ENCODE data around the gene NBPF12. TPM values are rescaled to one million over a fixed set of nuclear protein-coding genes. Genes with fewer than 3 reads are reported as not detected.
"Not testable (repeated sequence)": the region's sequence is repeated elsewhere in the genome, so short reads cannot be mapped to it uniquely, and the experiment has no call there.

The NBPF12 gene
- total and polyA plus RNA-seq, 2 donors (not counting 1 experiment from before 2014, with no cell fraction given), result 19.4 to 43.6 TPM

DNA sequence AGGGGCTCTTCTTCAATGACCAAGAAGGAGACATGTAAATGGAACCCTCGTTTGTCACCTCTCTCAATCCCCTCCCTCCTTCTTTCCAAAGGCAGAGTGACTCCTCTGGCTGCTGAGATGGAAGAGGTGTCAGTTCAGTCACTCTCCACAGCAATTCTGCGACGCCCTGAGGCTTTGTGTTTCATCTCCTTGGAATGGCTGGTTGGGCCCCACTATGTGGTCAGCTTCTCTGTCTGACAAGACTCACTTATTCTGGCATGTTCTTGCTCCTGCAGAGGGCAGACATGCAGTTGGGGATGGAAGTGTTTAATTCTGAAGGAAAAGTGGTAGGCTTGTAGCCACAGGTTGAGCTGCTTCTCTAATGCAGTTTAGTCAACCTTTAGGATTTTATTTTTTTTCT is 25.1 kb upstream of the NBPF12 start:
- H3K79me2 ChIP-seq (ENCODE audit: control insufficient read depth, insufficient read depth, low read length); H3K27ac Mint-ChIP-seq; H3K4me1 ChIP-seq (ENCODE audit: control insufficient read depth in 2 of 2, insufficient read depth in 2 of 2, low read length in 2 of 2); H4K20me1 ChIP-seq (ENCODE audit: control insufficient read depth, insufficient read depth, low read length, poor library complexity, severe bottlenecking); H3K9me3 ChIP-seq (ENCODE audit: control extremely low read depth in 1 of 3, control insufficient read depth in 2 of 3, insufficient read depth in 1 of 3, low read length in 2 of 3); H3K4me1 Mint-ChIP-seq; POLR2A ChIA-PET; H3K27me3 ChIP-seq (replicated peaks in 1 of 4; ENCODE audit: control extremely low read depth in 1 of 4, control insufficient read depth in 3 of 4, insufficient read depth in 4 of 4, low read length in 3 of 4); H3K4me3 ChIP-seq (ENCODE audit: control extremely low read depth in 1 of 5, extremely low read depth in 1 of 5, insufficient read depth in 1 of 5, low read depth in 2 of 5, low read length in 4 of 5); H3K9me3 Mint-ChIP-seq (ENCODE audit: insufficient read depth); H3K9ac ChIP-seq (ENCODE audit: low read length); H2AFZ ChIP-seq (ENCODE audit: insufficient read depth, low read depth, low read length, poor library complexity, severe bottlenecking); H3K4me3 Mint-ChIP-seq; intact Hi-C loops (cut with micrococcal nuclease); CTCF ChIA-PET; H3K36me3 ChIP-seq (replicated peaks in 1 of 2; ENCODE audit: control extremely low read depth in 1 of 2, control insufficient read depth in 1 of 2, extremely low read depth in 1 of 2, insufficient read depth in 2 of 2, low read length in 1 of 2); H3K27ac ChIP-seq (ENCODE audit: low read length in 2 of 2); H3K4me2 ChIP-seq (replicated peaks; ENCODE audit: low read depth, low read length, poor library complexity, severe bottlenecking); H3K27me3 Mint-ChIP-seq; ATAC-seq (ENCODE audit: low read depth): not testable (repeated sequence)
- peak; percentile 5 for DNase-seq
- 100% methylated on average over 2 of the region's 3 CpGs for WGBS (ENCODE audit: insufficient coverage)

- POLR2A ChIA-PET; H3K4me1 Mint-ChIP-seq; H3K9me3 Mint-ChIP-seq (ENCODE audit: insufficient read depth): not testable (repeated sequence)
These were observed 17.3 kb upstream of the NBPF12 start for GRCh38 chr1:146920811-146921210.

GRCh38 chr1:146922614-146923013 is 15.5 kb upstream of the NBPF12 start:
- H3K9ac ChIP-seq (ENCODE audit: low read length); H3K9me3 Mint-ChIP-seq (ENCODE audit: insufficient read depth); CTCF ChIA-PET; DNase-seq; POLR2A ChIA-PET; intact Hi-C loops (cut with micrococcal nuclease); H3K27me3 Mint-ChIP-seq; H3K4me2 ChIP-seq (replicated peaks; ENCODE audit: low read depth, low read length, poor library complexity, severe bottlenecking); H3K4me1 ChIP-seq (ENCODE audit: control insufficient read depth in 2 of 2, insufficient read depth in 2 of 2, low read length in 2 of 2); H3K4me1 Mint-ChIP-seq; H3K79me2 ChIP-seq (ENCODE audit: control insufficient read depth, insufficient read depth, low read length); H4K20me1 ChIP-seq (ENCODE audit: control insufficient read depth, insufficient read depth, low read length, poor library complexity, severe bottlenecking); H3K4me3 ChIP-seq (ENCODE audit: control extremely low read depth in 1 of 5, extremely low read depth in 1 of 5, insufficient read depth in 1 of 5, low read depth in 2 of 5, low read length in 4 of 5); H3K4me3 Mint-ChIP-seq; H3K27ac ChIP-seq (ENCODE audit: low read length in 2 of 2); H2AFZ ChIP-seq (ENCODE audit: insufficient read depth, low read depth, low read length, poor library complexity, severe bottlenecking); ATAC-seq (ENCODE audit: low read depth); H3K9me3 ChIP-seq (ENCODE audit: control extremely low read depth in 1 of 3, control insufficient read depth in 2 of 3, insufficient read depth in 1 of 3, low read length in 2 of 3); H3K27me3 ChIP-seq (replicated peaks in 1 of 4; ENCODE audit: control extremely low read depth in 1 of 4, control insufficient read depth in 3 of 4, insufficient read depth in 4 of 4, low read length in 3 of 4); H3K27ac Mint-ChIP-seq; H3K36me3 ChIP-seq (replicated peaks in 1 of 2; ENCODE audit: control extremely low read depth in 1 of 2, control insufficient read depth in 1 of 2, extremely low read depth in 1 of 2, insufficient read depth in 2 of 2, low read length in 1 of 2): not testable (repeated sequence)
- WGBS (ENCODE audit: insufficient coverage), result no CpG with 5 or more reads among the region's 1 CpG

More at GRCh38 chr1:146920811-146921210, 17.3 kb upstream of the NBPF12 start:
- H2AFZ ChIP-seq (ENCODE audit: insufficient read depth, low read depth, low read length, poor library complexity, severe bottlenecking); DNase-seq; H3K9me3 ChIP-seq (ENCODE audit: control extremely low read depth in 1 of 3, control insufficient read depth in 2 of 3, insufficient read depth in 1 of 3, low read length in 2 of 3); CTCF ChIA-PET; H3K27ac ChIP-seq (ENCODE audit: low read length in 2 of 2); H3K4me2 ChIP-seq (replicated peaks; ENCODE audit: low read depth, low read length, poor library complexity, severe bottlenecking); H3K4me3 ChIP-seq (ENCODE audit: control extremely low read depth in 1 of 5, extremely low read depth in 1 of 5, insufficient read depth in 1 of 5, low read depth in 2 of 5, low read length in 4 of 5); H3K36me3 ChIP-seq (replicated peaks in 1 of 2; ENCODE audit: control extremely low read depth in 1 of 2, control insufficient read depth in 1 of 2, extremely low read depth in 1 of 2, insufficient read depth in 2 of 2, low read length in 1 of 2); H3K27ac Mint-ChIP-seq; H3K27me3 ChIP-seq (replicated peaks in 1 of 4; ENCODE audit: control extremely low read depth in 1 of 4, control insufficient read depth in 3 of 4, insufficient read depth in 4 of 4, low read length in 3 of 4); ATAC-seq (ENCODE audit: low read depth); H3K9ac ChIP-seq (ENCODE audit: low read length); H3K4me3 Mint-ChIP-seq; H3K4me1 ChIP-seq (ENCODE audit: control insufficient read depth in 2 of 2, insufficient read depth in 2 of 2, low read length in 2 of 2); H3K79me2 ChIP-seq (ENCODE audit: control insufficient read depth, insufficient read depth, low read length); H3K27me3 Mint-ChIP-seq; H4K20me1 ChIP-seq (ENCODE audit: control insufficient read depth, insufficient read depth, low read length, poor library complexity, severe bottlenecking); intact Hi-C loops (cut with micrococcal nuclease): not testable (repeated sequence)

DNA sequence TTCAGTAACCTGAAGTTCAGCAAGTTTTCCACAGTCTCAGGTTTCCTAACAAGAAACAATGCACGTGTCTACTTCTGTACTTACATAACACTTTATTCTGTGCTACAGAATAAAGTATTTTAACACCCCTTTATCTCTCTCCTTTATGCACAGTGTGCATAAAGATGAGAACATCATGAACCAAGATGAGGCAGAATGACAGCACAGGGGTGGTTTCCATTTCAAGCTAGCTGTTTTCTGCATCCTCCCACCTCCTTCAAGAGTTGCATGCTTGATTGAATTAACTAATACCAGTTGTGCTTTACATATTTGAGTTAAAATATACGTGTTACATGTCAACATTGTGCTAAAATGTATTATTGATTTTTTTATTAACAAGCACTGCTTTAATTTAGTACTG is 14.0 kb upstream of the NBPF12 start:
- H3K4me1 Mint-ChIP-seq; DNase-seq; H3K27ac ChIP-seq (ENCODE audit: low read length in 2 of 2); H3K27me3 ChIP-seq (replicated peaks in 1 of 4; ENCODE audit: control extremely low read depth in 1 of 4, control insufficient read depth in 3 of 4, insufficient read depth in 4 of 4, low read length in 3 of 4); H3K4me3 Mint-ChIP-seq; H3K4me1 ChIP-seq (ENCODE audit: control insufficient read depth in 2 of 2, insufficient read depth in 2 of 2, low read length in 2 of 2); H3K36me3 ChIP-seq (replicated peaks in 1 of 2; ENCODE audit: control extremely low read depth in 1 of 2, control insufficient read depth in 1 of 2, extremely low read depth in 1 of 2, insufficient read depth in 2 of 2, low read length in 1 of 2); H3K27ac Mint-ChIP-seq; POLR2A ChIA-PET; CTCF ChIA-PET; H3K9ac ChIP-seq (ENCODE audit: low read length); H2AFZ ChIP-seq (ENCODE audit: insufficient read depth, low read depth, low read length, poor library complexity, severe bottlenecking); H3K4me2 ChIP-seq (replicated peaks; ENCODE audit: low read depth, low read length, poor library complexity, severe bottlenecking); H3K4me3 ChIP-seq (ENCODE audit: control extremely low read depth in 1 of 5, extremely low read depth in 1 of 5, insufficient read depth in 1 of 5, low read depth in 2 of 5, low read length in 4 of 5); H3K27me3 Mint-ChIP-seq; intact Hi-C loops (cut with micrococcal nuclease); H3K79me2 ChIP-seq (ENCODE audit: control insufficient read depth, insufficient read depth, low read length); H3K9me3 Mint-ChIP-seq (ENCODE audit: insufficient read depth); ATAC-seq (ENCODE audit: low read depth); H4K20me1 ChIP-seq (ENCODE audit: control insufficient read depth, insufficient read depth, low read length, poor library complexity, severe bottlenecking); H3K9me3 ChIP-seq (ENCODE audit: control extremely low read depth in 1 of 3, control insufficient read depth in 2 of 3, insufficient read depth in 1 of 3, low read length in 2 of 3): not testable (repeated sequence)
- no CpG with 5 or more reads among the region's 2 CpGs for WGBS (ENCODE audit: insufficient coverage)

Measured in B cell (primary cell).